Superior temporal gyrus (tissue), 1 donor: ENCODE measurements around the gene POC1B.
"Not testable (repeated sequence)": the region's sequence is repeated elsewhere in the genome, so short reads cannot be mapped to it uniquely, and the experiment has no call there.

Source experiments
- DNase-seq: peaks from one replicate; pipeline ENCODE4 v3.0.0-alpha.2; 2016; ENCODE audit errors: extremely low spot score

The POC1B gene

GRCh38 chr12:89464974-89465592 lies 60.8 kb downstream of the POC1B start:
- no peak for DNase-seq

- DNase-seq, result peak; percentile 89
Measured at GRCh38 chr12:89461649-89462612, 63.9 kb downstream of the POC1B start.

GRCh38 chr12:89461190-89461589 lies 64.7 kb downstream of the POC1B start:
- no peak for DNase-seq

DNA sequence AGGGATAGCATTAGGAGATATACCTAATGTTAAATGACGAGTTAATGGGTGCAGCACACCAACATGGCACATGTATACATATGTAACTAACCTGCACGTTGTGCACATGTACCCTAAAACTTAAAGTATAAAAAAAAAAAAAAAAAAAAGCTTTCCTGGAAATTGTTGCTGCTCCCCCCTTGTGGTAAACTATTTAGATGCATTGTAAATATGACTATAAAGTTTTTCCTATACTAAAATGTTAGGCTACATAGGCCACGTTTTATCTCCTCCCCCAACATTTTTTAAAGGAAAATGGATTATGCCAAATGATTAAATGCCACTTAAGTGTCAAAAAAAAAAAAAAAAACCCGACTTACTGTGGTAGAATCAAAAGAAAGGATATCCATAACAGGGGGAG lies 66.6 kb downstream of the POC1B start:
- DNase-seq, result not testable (repeated sequence)

DNA sequence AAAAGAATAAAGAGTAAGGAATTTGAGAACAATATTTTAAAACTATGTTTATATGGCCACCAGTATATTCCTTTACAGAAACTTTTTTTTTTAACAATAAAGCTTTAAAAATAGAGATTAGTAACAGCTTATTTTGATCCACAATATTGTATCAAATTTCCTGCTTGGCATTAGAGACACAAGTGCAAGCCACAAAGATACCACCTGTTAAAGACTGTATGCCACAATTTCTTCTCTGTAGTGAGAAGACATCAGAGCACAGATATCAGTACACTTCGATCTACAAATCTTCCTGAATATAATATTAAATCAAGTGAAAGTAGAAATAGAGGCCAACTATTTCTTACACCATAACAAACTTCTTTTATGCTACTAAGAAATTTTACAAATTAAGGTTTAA lies 69.3 kb downstream of the POC1B start:
- DNase-seq, result no peak

DNA sequence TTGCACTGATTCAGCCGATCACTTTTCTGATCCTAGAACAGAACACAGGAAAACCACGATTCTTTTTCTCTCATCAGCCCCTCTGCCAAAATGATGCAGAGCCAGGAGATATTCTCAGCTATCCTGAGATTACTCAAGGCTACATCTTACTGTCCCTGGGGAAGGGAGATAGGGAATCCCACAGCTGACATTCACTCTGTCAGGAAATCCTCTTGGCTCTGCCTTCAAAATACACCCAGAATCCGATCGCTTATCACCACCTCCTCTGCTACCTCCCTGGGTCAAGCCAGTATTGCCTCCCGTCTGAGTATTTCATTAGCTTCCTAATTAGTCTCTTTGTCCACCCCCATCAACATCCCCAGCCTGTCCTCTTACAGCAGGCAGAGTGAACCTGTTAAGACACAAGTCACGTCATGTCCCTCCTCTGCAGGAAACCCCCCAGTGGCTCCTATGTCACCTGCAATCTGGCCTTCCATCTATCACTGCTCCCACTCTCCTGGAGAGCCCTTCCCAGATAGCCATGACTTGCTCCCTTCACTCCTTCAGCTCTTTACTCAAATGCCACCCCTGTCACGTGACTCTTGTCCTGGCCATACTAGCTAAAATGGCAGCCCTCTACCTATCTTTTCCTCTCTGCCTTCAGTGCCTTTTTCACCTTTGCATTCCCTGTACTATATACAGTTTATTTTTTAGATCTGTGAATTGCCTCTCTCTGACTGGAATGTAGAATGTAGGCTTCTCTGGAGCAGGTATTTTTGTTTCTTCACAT lies 71.6 kb downstream of the POC1B start:
- DNase-seq, result peak; percentile 19

- DNase-seq, result peak; percentile 50
Measured at GRCh38 chr12:89453121-89453978, 72.5 kb downstream of the POC1B start.

GRCh38 chr12:89451841-89452251 lies 74.0 kb downstream of the POC1B start:
- DNase-seq, result peak; percentile 21

GRCh38 chr12:89450907-89451306 lies 74.9 kb downstream of the POC1B start:
- DNase-seq, result no peak

DNA sequence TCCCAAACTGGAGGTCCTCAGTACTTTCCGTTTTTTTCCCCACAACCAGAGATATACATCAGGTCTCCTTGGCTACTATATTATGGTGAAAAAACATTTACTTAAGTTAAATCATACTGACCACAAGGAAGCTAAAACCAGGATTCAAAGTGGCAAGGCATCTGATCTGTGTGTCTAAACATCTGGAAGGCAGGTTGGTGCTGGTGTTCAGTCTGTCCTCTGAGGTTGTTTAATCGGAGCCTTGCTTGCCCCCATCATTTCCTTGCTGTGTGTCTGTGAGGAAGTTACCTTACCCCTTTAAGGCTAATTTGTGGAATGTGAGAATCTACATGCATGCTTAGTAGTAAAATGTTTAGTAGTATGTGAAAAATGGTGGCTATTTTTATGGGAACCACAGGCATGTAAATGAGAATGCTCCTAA lies 76.9 kb downstream of the POC1B start:
- DNase-seq, result no peak

- DNase-seq, result no peak
Measured at GRCh38 chr12:89448526-89448925, 77.3 kb downstream of the POC1B start.

- no peak for DNase-seq
Measured at GRCh38 chr12:89439941-89440340, 85.9 kb downstream of the POC1B start.

GRCh38 chr12:89437231-89437630 lies 88.6 kb downstream of the POC1B start:
- no peak for DNase-seq

GRCh38 chr12:89436062-89436461 lies 89.8 kb downstream of the POC1B start:
- no peak for DNase-seq

GRCh38 chr12:89433634-89434033 lies 92.2 kb downstream of the POC1B start:
- DNase-seq, result no peak

DNA sequence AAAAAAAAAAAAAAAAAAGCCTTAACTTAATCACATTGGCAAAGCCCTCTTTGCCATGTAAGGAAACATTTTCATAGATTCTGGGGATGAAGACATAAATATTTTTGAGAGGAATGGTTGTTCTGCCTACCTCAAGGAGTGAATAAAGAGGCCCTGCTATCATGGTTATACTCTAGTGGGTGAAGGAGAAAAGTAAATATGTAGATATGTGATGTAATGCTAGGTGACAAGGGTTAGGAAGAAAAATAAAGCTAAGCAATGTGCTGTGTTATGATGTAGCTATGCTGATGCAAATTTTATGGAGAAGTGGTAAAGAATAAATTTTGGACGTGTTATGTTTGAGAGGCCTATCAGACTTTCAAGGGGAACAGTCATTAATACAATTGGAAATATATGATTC lies 93.5 kb downstream of the POC1B start:
- no peak for DNase-seq

- no peak for DNase-seq
Measured at GRCh38 chr12:89429528-89429927, 96.3 kb downstream of the POC1B start.

DNA sequence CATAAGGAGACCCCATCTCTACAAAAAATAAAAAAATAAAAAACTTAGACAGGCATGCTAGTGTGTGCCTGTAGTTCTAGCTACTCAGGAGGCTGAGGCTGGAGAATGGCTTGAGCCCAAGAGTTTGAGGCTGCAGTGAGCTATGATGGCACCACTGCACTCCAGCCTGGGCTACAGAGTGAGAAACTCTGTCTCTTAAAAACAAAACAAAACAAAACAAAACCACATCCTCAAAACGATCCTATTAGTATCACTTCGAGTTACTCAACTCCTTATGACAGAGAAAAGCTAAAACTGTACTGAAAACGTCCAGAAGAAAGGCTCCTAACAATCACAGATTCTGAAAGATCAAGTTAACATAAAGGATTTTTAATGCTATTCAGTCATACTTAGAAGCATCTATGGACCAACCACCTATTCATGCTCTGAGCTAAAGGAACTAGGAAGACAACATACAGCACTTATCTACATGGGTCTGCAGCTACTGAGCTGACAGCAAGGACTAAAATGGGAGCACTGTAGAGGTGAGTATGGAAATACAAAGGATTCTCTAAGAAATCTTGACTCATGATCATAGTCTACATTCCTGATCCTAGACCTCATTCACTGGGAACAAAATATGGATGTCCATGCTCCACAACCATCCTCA lies 98.2 kb downstream of the POC1B start:
- DNase-seq, result no peak

GRCh38 chr12:89424846-89425245 lies 101.0 kb downstream of the POC1B start:
- no peak for DNase-seq

DNA sequence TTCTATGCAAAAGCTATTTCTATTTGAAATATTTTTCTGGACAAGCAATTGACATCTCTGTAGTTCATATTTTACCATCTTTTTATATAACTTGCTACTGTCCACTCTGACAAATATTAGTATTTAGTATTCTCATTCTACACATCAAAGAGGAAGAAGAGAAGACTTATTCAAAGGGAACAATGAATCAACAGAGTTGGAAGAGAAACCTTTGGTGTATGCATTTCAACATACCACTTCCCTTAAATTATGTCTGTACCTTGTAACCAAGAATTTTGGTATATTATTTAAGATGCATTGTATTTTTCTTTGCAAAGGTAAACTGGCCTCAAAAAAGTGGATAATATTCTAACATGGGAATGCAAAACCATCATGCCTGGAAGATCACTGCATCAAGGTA lies 101.5 kb downstream of the POC1B start:
- DNase-seq, result no peak
